ENCODE results near the gene CCDC88C.

CCDC88C gene

GRCh38 chr14:91295851-91296796 lies 121.5 kb downstream of the CCDC88C start:
- no peak overlapping the region for H3K4me3 ChIP-seq (ENCODE audit: control insufficient read depth, low read depth, low read length)
- TF ChIP-seq CTCF (IDR thresholded peaks at IDR 0.05; ENCODE audit: control insufficient read depth, insufficient read depth, low read depth, low read length, missing control alignments), result no peak
- no peak for DNase-seq (ENCODE audit: low read depth)

GRCh38 chr14:91295276-91295845 lies 122.3 kb downstream of the CCDC88C start:
- DNase-seq (ENCODE audit: low read depth), result no peak
- no peak overlapping the region for H3K4me3 ChIP-seq (ENCODE audit: control insufficient read depth, low read depth, low read length)
- TF ChIP-seq CTCF (IDR thresholded peaks at IDR 0.05; ENCODE audit: control insufficient read depth, insufficient read depth, low read depth, low read length, missing control alignments), result no peak

GRCh38 chr14:91294153-91294552 lies 123.5 kb downstream of the CCDC88C start:
- no peak for TF ChIP-seq CTCF (IDR thresholded peaks at IDR 0.05; ENCODE audit: control insufficient read depth, insufficient read depth, low read depth, low read length, missing control alignments)
- no peak overlapping the region for H3K4me3 ChIP-seq (ENCODE audit: control insufficient read depth, low read depth, low read length)
- no peak for DNase-seq (ENCODE audit: low read depth)

GRCh38 chr14:91293281-91293680 lies 124.3 kb downstream of the CCDC88C start:
- DNase-seq (ENCODE audit: low read depth), result no peak
- no peak overlapping the region for H3K4me3 ChIP-seq (ENCODE audit: control insufficient read depth, low read depth, low read length)
- no peak for TF ChIP-seq CTCF (IDR thresholded peaks at IDR 0.05; ENCODE audit: control insufficient read depth, insufficient read depth, low read depth, low read length, missing control alignments)

- TF ChIP-seq CTCF (IDR thresholded peaks at IDR 0.05; ENCODE audit: control insufficient read depth, insufficient read depth, low read depth, low read length, missing control alignments), result no peak
- no peak overlapping the region for H3K4me3 ChIP-seq (ENCODE audit: control insufficient read depth, low read depth, low read length)
- DNase-seq (ENCODE audit: low read depth), result no peak
These were observed 125.1 kb downstream of the CCDC88C start for GRCh38 chr14:91292491-91292890.

GRCh38 chr14:91291786-91292405 lies 125.7 kb downstream of the CCDC88C start:
- DNase-seq (ENCODE audit: low read depth), result no peak
- no peak for TF ChIP-seq CTCF (IDR thresholded peaks at IDR 0.05; ENCODE audit: control insufficient read depth, insufficient read depth, low read depth, low read length, missing control alignments)
- H3K4me3 ChIP-seq (ENCODE audit: control insufficient read depth, low read depth, low read length), result no peak overlapping the region

All from AG09309 (cell line).